ENCODE results near the gene LGR6.

DNA sequence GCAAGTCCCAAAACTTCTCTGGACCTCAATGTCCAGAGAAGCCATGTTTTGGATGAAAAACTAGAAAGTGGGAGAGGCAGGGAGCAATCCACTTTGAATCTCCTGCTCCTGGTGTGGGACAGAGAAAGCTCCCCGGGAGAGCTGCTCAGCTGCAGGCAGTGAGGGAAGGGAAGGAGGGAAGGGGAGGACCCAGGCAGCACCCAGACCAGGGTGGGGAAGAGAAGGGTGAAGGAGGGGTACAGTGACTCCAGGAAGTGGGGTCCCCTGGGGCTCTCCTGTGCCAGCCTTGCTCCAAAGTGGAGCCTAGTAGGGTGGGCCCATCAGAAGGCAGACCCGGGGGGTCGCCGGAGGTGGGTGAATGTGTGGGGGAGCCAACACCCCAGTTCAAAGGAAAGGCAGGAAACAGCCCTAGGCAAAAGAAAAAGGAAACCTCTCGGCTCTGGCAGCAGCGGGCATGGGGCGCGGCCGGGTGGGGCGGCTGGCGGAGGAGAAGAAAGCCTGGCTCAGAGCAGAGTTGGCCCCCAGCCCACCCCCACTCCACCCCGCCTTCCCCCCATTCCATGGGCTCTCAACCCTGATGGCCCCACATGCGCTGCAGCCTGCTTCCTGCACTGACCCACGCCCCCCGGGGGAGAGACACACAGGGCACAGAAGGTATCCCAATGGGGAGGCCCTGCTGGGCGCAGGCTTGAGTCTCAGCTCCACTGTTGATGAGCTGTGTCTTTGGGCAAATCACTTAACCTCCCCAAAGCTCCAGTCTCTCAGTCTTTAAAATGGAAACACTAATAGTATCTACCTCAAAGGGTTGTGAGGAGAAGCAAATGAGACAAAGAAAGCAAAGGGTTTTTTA, 5.7 kb downstream of the LGR6 start:
- no peak for TF ChIP-seq ZNF239 (tag by site-specific recombination; IDR thresholded peaks at IDR 0.05)
- TF ChIP-seq YY1 (tag by site-specific recombination; IDR thresholded peaks at IDR 0.05): no peak
- TF ChIP-seq ZNF670 (tag by site-specific recombination; IDR thresholded peaks at IDR 0.05; ENCODE audit: low read depth): no peak
- TF ChIP-seq ZNF140 (tag by site-specific recombination; IDR thresholded peaks at IDR 0.05): no peak
- no peak for TF ChIP-seq ZNF311 (tag by site-specific recombination; IDR thresholded peaks at IDR 0.05; ENCODE audit: borderline replicate concordance)
- TF ChIP-seq, protein P1, sequence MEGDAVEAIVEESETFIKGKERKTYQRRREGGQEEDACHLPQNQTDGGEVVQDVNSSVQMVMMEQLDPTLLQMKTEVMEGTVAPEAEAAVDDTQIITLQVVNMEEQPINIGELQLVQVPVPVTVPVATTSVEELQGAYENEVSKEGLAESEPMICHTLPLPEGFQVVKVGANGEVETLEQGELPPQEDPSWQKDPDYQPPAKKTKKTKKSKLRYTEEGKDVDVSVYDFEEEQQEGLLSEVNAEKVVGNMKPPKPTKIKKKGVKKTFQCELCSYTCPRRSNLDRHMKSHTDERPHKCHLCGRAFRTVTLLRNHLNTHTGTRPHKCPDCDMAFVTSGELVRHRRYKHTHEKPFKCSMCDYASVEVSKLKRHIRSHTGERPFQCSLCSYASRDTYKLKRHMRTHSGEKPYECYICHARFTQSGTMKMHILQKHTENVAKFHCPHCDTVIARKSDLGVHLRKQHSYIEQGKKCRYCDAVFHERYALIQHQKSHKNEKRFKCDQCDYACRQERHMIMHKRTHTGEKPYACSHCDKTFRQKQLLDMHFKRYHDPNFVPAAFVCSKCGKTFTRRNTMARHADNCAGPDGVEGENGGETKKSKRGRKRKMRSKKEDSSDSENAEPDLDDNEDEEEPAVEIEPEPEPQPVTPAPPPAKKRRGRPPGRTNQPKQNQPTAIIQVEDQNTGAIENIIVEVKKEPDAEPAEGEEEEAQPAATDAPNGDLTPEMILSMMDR (tag by site-specific recombination; IDR thresholded peaks at IDR 0.05): no peak
- no peak for TF ChIP-seq ZNF510 (tag by site-specific recombination; IDR thresholded peaks at IDR 0.05; ENCODE audit: insufficient replicate concordance)
- TF ChIP-seq ZNF266 (tag by site-specific recombination; IDR thresholded peaks at IDR 0.05; ENCODE audit: low read depth): no peak
